OCI-LY3 (cell line): ENCODE results near the gene UST.
A peak's percentile ranks its signal among the peaks of the same experiment; 100 is the strongest.

Experiments used
- H2AFZ ChIP-seq: fragments of 200-600, 300-600 bp; shearing (Covaris generic); 2 replicates; pipeline ENCODE4 v1.6.0; 2014; ENCODE audit warnings: antibody characterized with exemption, low read depth, low read length
- H3K27ac ChIP-seq: fragments of 200-600, 300-600 bp; sonication (generic); 2 replicates; pipeline ENCODE4 v1.5.1; 2014; ENCODE audit warnings: mild to moderate bottlenecking, low read length, moderate library complexity, mixed read lengths
- H3K27me3 ChIP-seq: fragments of 200-600, 300-600 bp; sonication (generic); 2 replicates; pipeline ENCODE4 v1.6.1; 2014; ENCODE audit warnings: low read depth, low read length, mixed read lengths
- H3K36me3 ChIP-seq: fragments of 200-600, 300-600 bp; sonication (generic); replicated peaks from 2 replicates; pipeline ENCODE3; 2014; ENCODE audit warnings: low read depth, low read length, mixed read lengths
- H3K4me1 ChIP-seq: fragments of 300-600, 200-600 bp; sonication (generic); 2 replicates; pipeline ENCODE4 v1.6.1; 2014; ENCODE audit warnings: low read length, mixed read lengths
- H3K4me2 ChIP-seq: fragments of 200-600, 300-600 bp; sonication (generic); 2 replicates; pipeline ENCODE4 v1.6.1; 2014; ENCODE audit warnings: low read length, mixed read lengths
- H3K4me3 ChIP-seq: fragments of 300-600, 200-600 bp; sonication (generic); 2 replicates; pipeline ENCODE4 v1.5.1; 2014; ENCODE audit warnings: antibody characterized with exemption, mild to moderate bottlenecking, low read length, moderate library complexity
- H3K79me2 ChIP-seq: fragments of 300-600, 200-600 bp; shearing (Covaris generic); 2 replicates; pipeline ENCODE4 v1.6.1; 2014; ENCODE audit warnings: mild to moderate bottlenecking, low read length, mixed read lengths
- H3K9ac ChIP-seq: fragments of 300-600, 200-600 bp; shearing (Covaris generic); 2 replicates; pipeline ENCODE4 v1.6.0; 2014; ENCODE audit warnings: mild to moderate bottlenecking, low read length, moderate library complexity
- H3K9me3 ChIP-seq: fragments of 200-600, 300-600 bp; shearing (Covaris generic); 2 replicates; pipeline ENCODE4 v1.6.1; 2014; ENCODE audit warnings: low read length, mixed read lengths; ENCODE audit not compliant: insufficient read depth
- H4K20me1 ChIP-seq: fragments of 200-600, 300-600 bp; sonication (generic); 2 replicates; pipeline ENCODE4 v1.6.1; 2016; ENCODE audit warnings: low read length, mixed read lengths; ENCODE audit not compliant: insufficient read depth
- CTCF ChIP-seq: fragments of 200-600, 300-600 bp; sonication (generic); IDR thresholded peaks from 2 replicates; pipeline ENCODE4 v1.5.1; 2014; ENCODE audit warnings: antibody characterized with exemption, low read length, low read depth
- EZH2phosphoT487 ChIP-seq: fragments of 200-600 bp; shearing (Covaris generic); IDR thresholded peaks from 2 replicates; pipeline ENCODE4 v1.6.1; 2018; ENCODE audit warnings: antibody characterized with exemption, mixed run types, low read depth

The UST gene

GRCh38 chr6:148904896-148905870, 158.4 kb downstream of the UST start:
- Histone ChIP-seq H3K27me3 (no peaks in the 10 kb centered on the region), H3K27ac (no peak overlapping the region), H3K79me2 (no peaks in the 10 kb centered on the region), H3K9ac (no peak overlapping the region), H4K20me1 (no peaks in the 10 kb centered on the region), H3K36me3 (no peaks in the 10 kb centered on the region), H3K9me3 (no peaks in the 10 kb centered on the region), H3K4me2 (no peak overlapping the region), H3K4me1 (peaks cover 43% of the 10 kb centered on the region), H2AFZ (no peak overlapping the region), H3K4me3 (no peak overlapping the region)
- TF ChIP-seq CTCF (no peak), EZH2phosphoT487 (no peak)

GRCh38 chr6:148905901-148906300, 159.1 kb downstream of the UST start:
- Histone ChIP-seq H3K9me3 (no peaks in the 10 kb centered on the region), H3K4me3 (no peak overlapping the region), H3K79me2 (no peaks in the 10 kb centered on the region), H3K27me3 (no peaks in the 10 kb centered on the region), H3K27ac (no peak overlapping the region), H2AFZ (no peak overlapping the region), H3K9ac (no peak overlapping the region), H3K4me2 (no peak overlapping the region), H4K20me1 (no peaks in the 10 kb centered on the region), H3K4me1 (peaks cover 43% of the 10 kb centered on the region), H3K36me3 (no peaks in the 10 kb centered on the region)
- TF ChIP-seq CTCF (no peak), EZH2phosphoT487 (no peak)

GRCh38 chr6:148906386-148906785, 159.6 kb downstream of the UST start:
- Histone ChIP-seq H3K36me3 (no peaks in the 10 kb centered on the region), H3K4me1 (peaks cover 43% of the 10 kb centered on the region), H3K27ac (no peak overlapping the region), H3K9ac (no peak overlapping the region), H3K27me3 (no peaks in the 10 kb centered on the region), H3K79me2 (no peaks in the 10 kb centered on the region), H3K9me3 (no peaks in the 10 kb centered on the region), H3K4me3 (no peak overlapping the region), H4K20me1 (no peaks in the 10 kb centered on the region), H3K4me2 (no peak overlapping the region), H2AFZ (no peak overlapping the region)
- no peak for TF ChIP-seq CTCF
- no peak for TF ChIP-seq EZH2phosphoT487

GRCh38 chr6:148907573-148907972, 160.7 kb downstream of the UST start:
- Histone ChIP-seq H3K9ac (peak overlapping the region; percentile 50; the same call in 1 of the 2 replicates), H3K36me3 (no peaks in the 10 kb centered on the region), H3K4me2 (peak overlapping the region; percentile 52), H2AFZ (no peak overlapping the region), H3K4me3 (peak overlapping the region; percentile 37), H4K20me1 (no peaks in the 10 kb centered on the region), H3K27ac (peak overlapping the region; percentile 81), H3K27me3 (no peaks in the 10 kb centered on the region), H3K9me3 (no peaks in the 10 kb centered on the region), H3K4me1 (peaks cover 43% of the 10 kb centered on the region), H3K79me2 (no peaks in the 10 kb centered on the region)
- TF ChIP-seq CTCF (no peak), EZH2phosphoT487 (no peak)
